Measurements from ENCODE around the gene FAM228B.
"Not testable (repeated sequence)": the region's sequence is repeated elsewhere in the genome, so short reads cannot be mapped to it uniquely, and the experiment has no call there.

DNA sequence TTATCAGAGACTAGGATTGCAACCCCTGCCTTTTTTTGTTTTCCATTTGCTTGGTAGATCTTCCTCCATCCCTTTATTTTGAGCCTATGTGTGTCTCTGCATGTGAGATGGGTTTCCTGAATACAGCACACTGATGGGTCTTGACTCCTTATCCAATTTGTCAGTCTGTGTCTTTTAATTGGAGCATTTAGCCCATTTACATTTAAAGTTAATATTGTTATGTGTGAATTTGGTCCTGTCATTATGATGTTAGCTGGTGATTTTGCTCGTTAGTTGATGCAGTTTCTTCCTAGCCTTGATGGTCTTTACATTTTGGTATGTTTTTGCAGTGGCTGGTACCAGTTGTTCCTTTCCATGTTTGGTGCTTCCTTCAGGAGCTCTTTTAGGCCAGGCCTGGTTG, 73.9 kb downstream of the FAM228B start:
- TF ChIP-seq POLR2A (IDR thresholded peaks at IDR 0.05) = not testable (repeated sequence)
- TF ChIP-seq, protein P1, sequence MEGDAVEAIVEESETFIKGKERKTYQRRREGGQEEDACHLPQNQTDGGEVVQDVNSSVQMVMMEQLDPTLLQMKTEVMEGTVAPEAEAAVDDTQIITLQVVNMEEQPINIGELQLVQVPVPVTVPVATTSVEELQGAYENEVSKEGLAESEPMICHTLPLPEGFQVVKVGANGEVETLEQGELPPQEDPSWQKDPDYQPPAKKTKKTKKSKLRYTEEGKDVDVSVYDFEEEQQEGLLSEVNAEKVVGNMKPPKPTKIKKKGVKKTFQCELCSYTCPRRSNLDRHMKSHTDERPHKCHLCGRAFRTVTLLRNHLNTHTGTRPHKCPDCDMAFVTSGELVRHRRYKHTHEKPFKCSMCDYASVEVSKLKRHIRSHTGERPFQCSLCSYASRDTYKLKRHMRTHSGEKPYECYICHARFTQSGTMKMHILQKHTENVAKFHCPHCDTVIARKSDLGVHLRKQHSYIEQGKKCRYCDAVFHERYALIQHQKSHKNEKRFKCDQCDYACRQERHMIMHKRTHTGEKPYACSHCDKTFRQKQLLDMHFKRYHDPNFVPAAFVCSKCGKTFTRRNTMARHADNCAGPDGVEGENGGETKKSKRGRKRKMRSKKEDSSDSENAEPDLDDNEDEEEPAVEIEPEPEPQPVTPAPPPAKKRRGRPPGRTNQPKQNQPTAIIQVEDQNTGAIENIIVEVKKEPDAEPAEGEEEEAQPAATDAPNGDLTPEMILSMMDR (IDR thresholded peaks at IDR 0.05) = not testable (repeated sequence)

All from prostate gland (tissue), 2 donors.